ENCODE data around the gene MYLK2.
A peak's percentile ranks its signal among the peaks of the same experiment; 100 is the strongest.

The MYLK2 gene

DNA sequence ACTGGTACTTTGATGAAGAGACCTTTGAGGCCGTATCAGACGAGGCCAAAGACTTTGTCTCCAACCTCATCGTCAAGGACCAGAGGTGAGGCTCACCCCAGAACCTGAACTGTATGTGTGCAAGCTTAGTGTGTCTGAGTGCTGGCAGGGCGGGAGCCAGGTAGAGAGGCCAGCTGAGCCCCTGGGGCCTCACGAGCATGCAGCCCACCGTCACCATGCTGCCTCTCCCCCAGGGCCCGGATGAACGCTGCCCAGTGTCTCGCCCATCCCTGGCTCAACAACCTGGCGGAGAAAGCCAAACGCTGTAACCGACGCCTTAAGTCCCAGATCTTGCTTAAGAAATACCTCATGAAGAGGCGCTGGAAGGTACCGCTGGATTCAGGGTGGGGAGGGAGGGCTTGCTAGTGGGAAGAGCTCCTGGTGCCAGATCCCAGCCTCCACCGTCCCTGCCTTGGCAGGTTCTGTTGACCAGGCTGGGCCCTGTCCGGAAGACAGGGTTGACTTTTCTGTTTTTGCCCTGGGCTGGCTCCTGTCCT is 12.7 kb downstream of the MYLK2 start:
- TF ChIP-seq, protein P1, sequence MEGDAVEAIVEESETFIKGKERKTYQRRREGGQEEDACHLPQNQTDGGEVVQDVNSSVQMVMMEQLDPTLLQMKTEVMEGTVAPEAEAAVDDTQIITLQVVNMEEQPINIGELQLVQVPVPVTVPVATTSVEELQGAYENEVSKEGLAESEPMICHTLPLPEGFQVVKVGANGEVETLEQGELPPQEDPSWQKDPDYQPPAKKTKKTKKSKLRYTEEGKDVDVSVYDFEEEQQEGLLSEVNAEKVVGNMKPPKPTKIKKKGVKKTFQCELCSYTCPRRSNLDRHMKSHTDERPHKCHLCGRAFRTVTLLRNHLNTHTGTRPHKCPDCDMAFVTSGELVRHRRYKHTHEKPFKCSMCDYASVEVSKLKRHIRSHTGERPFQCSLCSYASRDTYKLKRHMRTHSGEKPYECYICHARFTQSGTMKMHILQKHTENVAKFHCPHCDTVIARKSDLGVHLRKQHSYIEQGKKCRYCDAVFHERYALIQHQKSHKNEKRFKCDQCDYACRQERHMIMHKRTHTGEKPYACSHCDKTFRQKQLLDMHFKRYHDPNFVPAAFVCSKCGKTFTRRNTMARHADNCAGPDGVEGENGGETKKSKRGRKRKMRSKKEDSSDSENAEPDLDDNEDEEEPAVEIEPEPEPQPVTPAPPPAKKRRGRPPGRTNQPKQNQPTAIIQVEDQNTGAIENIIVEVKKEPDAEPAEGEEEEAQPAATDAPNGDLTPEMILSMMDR (IDR thresholded peaks at IDR 0.05; ENCODE audit: extremely low read depth, missing control alignments) = no peak
- DNase-seq (ENCODE audit: low spot score) = no peak

DNA sequence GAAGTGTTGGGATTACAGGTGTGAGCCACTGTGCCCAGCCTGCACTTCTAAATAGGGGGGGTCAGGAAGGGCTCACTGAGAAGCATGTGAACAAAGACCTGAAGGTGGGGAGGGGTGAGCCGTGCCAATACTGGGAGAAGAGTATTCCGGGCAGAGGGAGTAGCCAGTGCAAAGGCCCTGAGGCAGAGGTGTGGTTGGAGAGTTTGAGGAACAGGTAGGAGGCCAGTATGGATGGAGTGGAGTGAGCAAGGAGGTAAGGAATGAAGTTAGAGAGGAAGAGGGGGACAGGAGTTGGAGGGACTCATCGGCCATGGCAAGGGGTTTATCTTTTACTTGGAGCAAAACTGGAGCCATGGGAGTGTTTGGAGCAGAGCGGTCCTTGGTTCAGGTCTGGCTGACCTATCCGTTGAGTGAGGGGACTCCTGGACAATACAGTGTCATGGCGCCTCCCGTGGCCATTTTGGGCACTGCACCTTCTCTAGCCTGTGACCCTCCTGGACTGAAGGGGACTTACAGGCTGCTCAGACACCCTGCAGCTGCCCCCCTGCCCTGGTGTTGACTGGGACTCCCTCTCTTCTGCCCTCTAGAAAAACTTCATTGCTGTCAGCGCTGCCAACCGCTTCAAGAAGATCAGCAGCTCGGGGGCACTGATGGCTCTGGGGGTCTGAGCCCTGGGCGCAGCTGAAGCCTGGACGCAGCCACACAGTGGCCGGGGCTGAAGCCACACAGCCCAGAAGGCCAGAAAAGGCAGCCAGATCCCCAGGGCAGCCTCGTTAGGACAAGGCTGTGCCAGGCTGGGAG is 14.2 kb downstream of the MYLK2 start:
- DNase-seq (ENCODE audit: low spot score) = peak; percentile 81
- TF ChIP-seq, protein P1 (IDR thresholded peaks at IDR 0.05; ENCODE audit: extremely low read depth, missing control alignments) = peak; percentile 79

DNA sequence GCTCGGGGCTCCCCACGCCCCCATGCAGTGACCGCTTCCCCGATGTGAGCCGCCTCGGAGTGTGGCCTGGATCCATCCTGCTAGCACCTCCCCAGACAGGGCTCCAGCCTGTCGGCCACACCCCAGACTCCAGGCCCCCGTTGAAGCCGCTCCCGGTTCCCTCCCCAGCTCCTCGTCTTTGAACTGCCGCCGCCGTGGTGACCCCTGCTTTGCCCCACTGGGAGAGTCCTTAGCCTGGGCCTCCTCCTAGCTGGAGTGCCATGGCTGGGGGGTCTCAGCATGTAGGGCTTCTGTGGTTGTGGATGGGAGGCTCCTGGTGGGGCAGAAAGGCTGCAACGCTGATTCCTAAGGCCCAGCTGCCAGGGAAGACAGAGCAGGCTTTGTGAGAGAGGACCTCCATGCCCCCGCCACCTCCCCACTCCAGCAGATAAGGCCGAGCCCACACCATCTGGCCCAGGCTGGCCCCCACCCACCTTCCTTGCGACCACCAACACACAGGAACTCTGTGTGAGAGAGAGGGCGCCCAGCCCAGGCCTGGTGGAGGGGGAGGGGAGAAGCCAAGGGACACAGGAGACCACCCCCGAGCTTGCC is 14.9 kb downstream of the MYLK2 start:
- TF ChIP-seq, protein P1 (IDR thresholded peaks at IDR 0.05; ENCODE audit: extremely low read depth, missing control alignments) = no peak
- DNase-seq (ENCODE audit: low spot score) = no peak

DNA sequence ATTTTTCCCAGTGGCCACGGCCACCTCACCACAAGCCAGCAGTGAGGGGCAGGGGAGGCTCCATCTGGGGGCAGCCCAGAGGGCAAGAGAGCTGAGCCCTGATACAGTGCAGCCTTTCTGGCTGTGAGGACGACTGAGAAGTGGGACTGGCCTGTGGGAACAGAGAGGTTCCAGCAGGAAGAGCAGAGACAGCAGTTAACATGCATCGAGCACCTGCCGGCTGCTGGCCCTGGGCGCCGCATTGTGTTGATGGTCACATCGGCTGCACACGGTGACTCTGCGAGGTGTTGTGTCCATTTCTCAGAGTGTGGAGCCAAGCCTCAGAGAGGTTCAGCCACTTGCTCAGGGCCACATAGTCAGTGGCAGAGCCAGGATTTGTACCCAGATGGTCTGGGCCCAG is 16.4 kb downstream of the MYLK2 start:
- TF ChIP-seq, protein P1 (IDR thresholded peaks at IDR 0.05; ENCODE audit: extremely low read depth, missing control alignments) = no peak

DNA sequence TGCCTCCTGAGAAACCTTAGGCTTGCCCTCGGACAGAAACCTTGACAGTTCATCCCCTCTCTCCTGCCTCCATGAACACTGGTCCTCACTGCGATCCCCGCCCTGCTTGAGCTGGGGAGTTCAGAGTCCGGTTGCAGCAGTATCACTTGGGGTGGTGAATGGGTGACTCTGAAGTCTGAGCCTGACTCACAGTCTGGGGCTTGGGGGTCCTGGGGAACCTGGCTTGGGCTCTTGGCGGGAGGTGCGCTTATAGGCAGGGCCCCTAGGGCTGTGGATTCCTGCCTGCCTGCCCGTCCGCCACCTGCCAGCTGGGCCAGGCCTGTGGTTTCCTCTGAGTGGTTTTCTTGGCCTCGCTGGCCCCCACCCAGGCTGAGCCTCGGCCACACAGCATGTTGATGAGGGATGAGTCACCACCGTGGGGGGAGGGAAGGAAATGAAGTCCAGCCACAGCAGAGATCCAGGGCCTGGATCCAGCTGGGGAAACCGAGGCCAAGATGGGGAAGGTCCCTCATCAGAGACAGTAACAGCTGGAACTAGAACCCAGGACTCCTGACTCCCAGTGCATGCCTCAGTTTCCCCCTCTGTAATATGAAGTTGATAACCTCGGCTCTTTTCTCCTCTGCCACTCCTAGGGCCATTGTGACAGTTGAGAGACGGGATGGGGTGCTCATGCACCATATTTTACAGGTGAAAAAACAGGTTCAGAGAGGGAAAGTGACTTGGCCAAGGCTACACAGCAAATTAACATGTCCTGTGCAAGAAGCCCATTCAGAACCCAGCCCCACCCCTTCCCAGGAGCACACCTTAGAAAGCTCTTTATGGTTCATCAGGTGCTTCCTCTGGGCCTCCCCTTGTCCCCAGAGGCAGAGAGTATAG is 17.1 kb downstream of the MYLK2 start:
- peak; percentile 67 for DNase-seq (ENCODE audit: low spot score)
- TF ChIP-seq, protein P1 (IDR thresholded peaks at IDR 0.05; ENCODE audit: extremely low read depth, missing control alignments) = no peak

More for the DNA sequence above, 16.4 kb downstream of the MYLK2 start:
- no peak for DNase-seq (ENCODE audit: low spot score)

DNA sequence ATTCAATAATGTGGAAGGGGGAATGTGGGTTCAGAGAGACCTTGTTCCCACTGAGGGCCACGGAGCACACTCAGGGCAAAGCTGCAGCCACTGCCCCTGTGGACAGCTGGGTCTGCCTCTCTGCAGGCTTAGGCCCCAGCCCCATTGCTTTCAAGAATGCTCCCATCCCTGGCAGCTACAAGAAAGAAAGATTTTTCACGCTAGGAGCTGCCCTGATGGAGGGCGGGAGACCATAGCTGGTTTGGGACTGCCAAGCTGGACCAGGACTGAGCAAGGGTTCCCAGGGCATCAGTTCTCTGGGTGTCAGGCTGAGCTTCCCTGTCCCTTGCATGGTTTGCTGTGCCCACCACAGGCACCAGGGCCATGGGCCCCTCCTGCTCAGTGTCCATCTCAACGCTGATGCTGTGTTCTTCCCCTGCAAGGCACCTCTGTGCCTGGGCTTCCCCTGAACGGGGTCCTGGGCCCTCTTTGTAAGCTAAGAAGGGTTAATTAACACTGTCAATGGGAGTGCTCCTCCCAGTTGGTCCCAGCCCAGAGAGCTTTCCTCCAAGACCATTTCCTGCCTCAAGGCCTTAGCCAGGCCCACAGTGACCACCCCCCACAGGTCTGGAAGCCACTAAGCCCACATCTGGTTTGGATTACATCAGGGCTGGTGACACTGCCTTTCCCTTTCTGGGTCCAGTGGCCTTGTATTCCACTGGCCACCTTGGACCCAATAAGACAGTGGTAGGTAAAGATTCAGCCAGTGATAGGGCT is 17.9 kb downstream of the MYLK2 start:
- TF ChIP-seq, protein P1 (IDR thresholded peaks at IDR 0.05; ENCODE audit: extremely low read depth, missing control alignments) = no peak
- DNase-seq (ENCODE audit: low spot score) = no peak
